Endothelial cell of umbilical vein (primary cell): ENCODE measurements around the gene CDKN2AIP. TPM values are rescaled to one million over a fixed set of nuclear protein-coding genes. Genes with fewer than 3 reads are reported as not detected.

Experiments
- BruUV-seq: library from RNA; stranded (reverse); fragments of 400-500 nt; replicated peaks from 2 replicates; lab custom pipeline; 2021; lab: Mats Ljungman, UMichigan
- CTCF ChIA-PET: fragments of 300-600, 350-600 bp; sonication (Branson Sonifier 250); formaldehyde crosslinking; loops from one replicate; lab custom pipeline; 2021; ENCODE audit warnings: antibody characterized with exemption, inconsistent platforms; lab: Charles Lee
- POLR2A ChIA-PET: fragments of 300-600, 350-600 bp; sonication (Branson Sonifier 250); formaldehyde crosslinking; loops from one replicate; lab custom pipeline; 2021; ENCODE audit warnings: antibody characterized with exemption, inconsistent platforms; lab: Charles Lee
- DNase-seq: peaks from one replicate; pipeline ENCODE4 v3.0.0-alpha.2; 2011; ENCODE audit warnings: low read depth, low spot score
- FAIRE-seq: peaks from 2 replicates; lab custom pipeline; 2011; peaks lifted over from hg19 to GRCh38; lab: Jason Lieb, UNC
- H2AFZ ChIP-seq: 2 replicates; pipeline ENCODE4 v1.6.0; 2012; ENCODE audit warnings: low read depth, low read length, control low read depth, inconsistent platforms
- H3K27ac ChIP-seq: 2 replicates; pipeline ENCODE4 v1.5.1; 2011; ENCODE audit warnings: low read depth, mild to moderate bottlenecking, control low read depth, low read length, moderate library complexity; ENCODE audit not compliant: insufficient read depth
- H3K27me3 ChIP-seq, 2 experiments: 2 replicates each; pipeline versions ENCODE4 v1.6.0 to v1.6.1; 2011; ENCODE audit warnings: low read length in 2 of 2, mixed read lengths in 1 of 2; ENCODE audit not compliant: control insufficient read depth in 2 of 2, insufficient read depth in 2 of 2
- H3K36me3 ChIP-seq, 2 experiments: 2 replicates in 1 of 2; 3 replicates in 1 of 2; pipeline ENCODE4 v1.5.1; 2011; ENCODE audit warnings: low read length in 2 of 2, mild to moderate bottlenecking in 1 of 2, moderate library complexity in 1 of 2; ENCODE audit not compliant: control insufficient read depth in 2 of 2, insufficient read depth in 2 of 2; ENCODE audit errors: extremely low read depth in 1 of 2
- H3K4me1 ChIP-seq: 3 replicates; pipeline ENCODE4 v1.5.1; 2011; ENCODE audit warnings: mild to moderate bottlenecking, low read length; ENCODE audit not compliant: control insufficient read depth, insufficient read depth; ENCODE audit errors: extremely low read depth
- H3K4me2 ChIP-seq: 2 replicates; pipeline ENCODE4 v1.6.1; 2011; ENCODE audit warnings: low read length, control low read depth, mixed read lengths; ENCODE audit not compliant: insufficient read depth
- H3K4me3 ChIP-seq, 3 experiments: fragments of 200-600 bp in 1 of 3; sonication (generic), shearing (Covaris generic) in 1 of 3; replicated peaks in 1 of 3; 2 replicates each; pipeline ENCODE4 v1.5.1; 2011 to 2016; ENCODE audit warnings: control low read depth in 3 of 3, low read length in 3 of 3, mild to moderate bottlenecking in 2 of 3, inconsistent platforms in 1 of 3, low read depth in 1 of 3, moderate library complexity in 1 of 3; ENCODE audit not compliant: insufficient read depth in 1 of 3
- H3K79me2 ChIP-seq: 2 replicates; pipeline ENCODE4 v1.6.0; 2012; ENCODE audit warnings: low read length, inconsistent platforms; ENCODE audit not compliant: control insufficient read depth, insufficient read depth
- H3K9ac ChIP-seq: replicated peaks from 2 replicates; pipeline ENCODE3; 2011; ENCODE audit warnings: low read length, control low read depth; ENCODE audit not compliant: insufficient read depth; ENCODE audit errors: extremely low read depth
- H3K9me1 ChIP-seq: replicated peaks from 3 replicates; pipeline ENCODE4 v1.6.0; 2011; ENCODE audit warnings: mild to moderate bottlenecking, low read length; ENCODE audit not compliant: control insufficient read depth, insufficient read depth; ENCODE audit errors: extremely low read depth
- H3K9me3 ChIP-seq: replicated peaks from 2 replicates; pipeline ENCODE4 v1.5.1; 2012; ENCODE audit warnings: low read length, inconsistent platforms; ENCODE audit not compliant: control insufficient read depth, insufficient read depth
- H4K20me1 ChIP-seq: replicated peaks from 2 replicates; pipeline ENCODE3; 2011; ENCODE audit warnings: mild to moderate bottlenecking, low read length; ENCODE audit not compliant: control insufficient read depth, insufficient read depth; ENCODE audit errors: extremely low read depth
- CTCF ChIP-seq, 2 donors: IDR thresholded peaks; 1 replicate in 1 of 2; 2 replicates in 1 of 2; pipeline ENCODE4 v1.5.1; 2011; ENCODE audit warnings: low read length in 2 of 2, mild to moderate bottlenecking in 2 of 2, moderate library complexity in 2 of 2, control low read depth in 1 of 2, inconsistent platforms in 1 of 2, low read depth in 1 of 2; ENCODE audit not compliant: insufficient read depth in 1 of 2; ENCODE audit errors: extremely low read depth in 1 of 2
- EZH2 ChIP-seq: IDR thresholded peaks from 2 replicates; pipeline ENCODE4 v1.6.1; 2012; ENCODE audit warnings: borderline replicate concordance, low read depth, mild to moderate bottlenecking, moderate library complexity, low read length, inconsistent platforms; ENCODE audit not compliant: severe bottlenecking
- FOS ChIP-seq: IDR thresholded peaks from 2 replicates; pipeline ENCODE4 v1.6.1; 2011; ENCODE audit warnings: mild to moderate bottlenecking, low read length, moderate library complexity, borderline replicate concordance; ENCODE audit not compliant: insufficient read depth
- GATA2 ChIP-seq: IDR thresholded peaks from 2 replicates; pipeline ENCODE4 v1.7.0; 2011; ENCODE audit warnings: low read depth, mild to moderate bottlenecking, moderate library complexity, mixed read lengths, low read length; ENCODE audit not compliant: insufficient read length, insufficient read depth
- JUN ChIP-seq: IDR thresholded peaks from 2 replicates; pipeline ENCODE4 v1.6.1; 2011; ENCODE audit warnings: borderline replicate concordance, low read depth; ENCODE audit not compliant: insufficient read length, insufficient read depth
- MAX ChIP-seq: IDR thresholded peaks from 2 replicates; pipeline ENCODE4 v1.6.1; 2011; ENCODE audit not compliant: insufficient read depth, insufficient read length
- MYC ChIP-seq: IDR thresholded peaks from one replicate; pipeline ENCODE4 v1.6.1; 2011; ENCODE audit warnings: mild to moderate bottlenecking, low read depth, low read length
- POLR2A ChIP-seq: IDR thresholded peaks from 2 replicates; pipeline ENCODE4 v1.6.1; 2012; ENCODE audit warnings: low read depth, mild to moderate bottlenecking, control low read depth, low read length
- POLR2AphosphoS5 ChIP-seq: IDR thresholded peaks from 2 replicates; pipeline ENCODE4 v1.6.1; 2012; ENCODE audit warnings: low read depth, mild to moderate bottlenecking, control low read depth, low read length, moderate library complexity; ENCODE audit not compliant: insufficient read depth
- dilution Hi-C: fragments of 300-500 bp; cut with MboI; formaldehyde crosslinking; loops from one replicate; pipeline ENCODE4 v1.15.0; 2019; ENCODE audit warnings: low sequenced_read_pairs; ENCODE audit not compliant: extremely low pct_ligation_motif_present
- intact Hi-C: fragments of 100-400 bp; cut with micrococcal nuclease; formaldehyde crosslinking; loops from one replicate; pipeline ENCODE4 v1.10.0; 2022
- polyA plus RNA-seq, 4 experiments: library from polyadenylated mRNA; depleted of rRNA in 3 of 4; stranded (reverse) in 3 of 4; unstranded in 1 of 4; fragments of >200 nt; gene quantifications; 2 replicates each; pipeline versions ENCODE4 v1.2.1 to v1.2.3, GENCODE V29; 2011 to 2012; ENCODE audit warnings: missing spikeins in 1 of 4
- total RNA-seq: library from RNA; stranded (reverse); gene quantifications from 2 replicates; pipeline ENCODE4 v1.2.3, GENCODE V29; 2021

The CDKN2AIP gene
- total and polyA plus RNA-seq, 2 donors (not counting 3 experiments of a cell fraction or from before 2014, with no cell fraction given), result 5.1 to 12.8 TPM

GRCh38 chr4:183434264-183434663 lies 10.2 kb upstream of the CDKN2AIP start:
- ChIA-PET CTCF (no interaction called here), POLR2A (interaction anchor here (1.4 kb wide), 1 partner anchor 9 kb away, joined by 3 read pairs; no protein-coding TSS in a partner anchor)
- Histone ChIP-seq H2AFZ (peak overlapping the region; percentile 36), H4K20me1 (no peaks in the 10 kb centered on the region), H3K4me3 (no peak overlapping the region), H3K9me1 (no peaks in the 10 kb centered on the region), H3K27ac (no peak overlapping the region), H3K9me3 (no peaks in the 10 kb centered on the region), H3K4me2 (no peak overlapping the region), H3K4me1 (peaks cover 20% of the 10 kb centered on the region), H3K36me3 (no peaks in the 10 kb centered on the region), H3K9ac (no peak overlapping the region), H3K27me3 (no peaks in the 10 kb centered on the region), H3K79me2 (no peaks in the 10 kb centered on the region)
- dilution Hi-C loops, result no loop called here
- no peak for TF ChIP-seq POLR2AphosphoS5
- TF ChIP-seq GATA2, result no peak
- TF ChIP-seq EZH2, result no peak
- FAIRE-seq (no peak), DNase-seq (no peak)
- BruUV-seq, result no TSS peak
- intact Hi-C loops, result no loop called here

- dilution Hi-C loops (no loop called here), intact Hi-C loops (no loop called here)
- H3K4me2 ChIP-seq, result no peak overlapping the region
- no peak overlapping the region for H3K4me3 ChIP-seq
- H3K27ac ChIP-seq, result no peak overlapping the region
- no peak overlapping the region for H3K9ac ChIP-seq
- H4K20me1 ChIP-seq, result no peaks in the 10 kb centered on the region
- no peaks in the 10 kb centered on the region for H3K9me3 ChIP-seq
- no peak for FAIRE-seq
- H3K4me1 ChIP-seq, result peaks cover 20% of the 10 kb centered on the region
- TF ChIP-seq JUN (no peak), CTCF (IDR thresholded peaks at IDR 0.05; ENCODE audit: extremely low read depth in 1 of 2, insufficient read depth in 1 of 2, low read depth in 1 of 2, low read length in 2 of 2) (no peak), MYC (no peak), POLR2AphosphoS5 (no peak), GATA2 (no peak), MAX (no peak), FOS (no peak), EZH2 (no peak), POLR2A (no peak)
- H3K27me3 ChIP-seq, result no peaks in the 10 kb centered on the region
- no TSS peak for BruUV-seq
- peak; percentile 39 for DNase-seq
- peak overlapping the region; percentile 36 for H2AFZ ChIP-seq
- H3K9me1 ChIP-seq, result no peaks in the 10 kb centered on the region
- no peaks in the 10 kb centered on the region for H3K36me3 ChIP-seq
- no peaks in the 10 kb centered on the region for H3K79me2 ChIP-seq
- ChIA-PET CTCF (no interaction called here), POLR2A (no interaction called here)
Measured at GRCh38 chr4:183434666-183435190, 9.7 kb upstream of the CDKN2AIP start.
